ENCODE data around the gene DOCK9. TPM values are rescaled to one million over a fixed set of nuclear protein-coding genes. Genes with fewer than 3 reads are reported as not detected.

The DOCK9 gene
- total and polyA plus RNA-seq, 7 donors = 13.8 to 39.5 (median 19.9) TPM

DNA sequence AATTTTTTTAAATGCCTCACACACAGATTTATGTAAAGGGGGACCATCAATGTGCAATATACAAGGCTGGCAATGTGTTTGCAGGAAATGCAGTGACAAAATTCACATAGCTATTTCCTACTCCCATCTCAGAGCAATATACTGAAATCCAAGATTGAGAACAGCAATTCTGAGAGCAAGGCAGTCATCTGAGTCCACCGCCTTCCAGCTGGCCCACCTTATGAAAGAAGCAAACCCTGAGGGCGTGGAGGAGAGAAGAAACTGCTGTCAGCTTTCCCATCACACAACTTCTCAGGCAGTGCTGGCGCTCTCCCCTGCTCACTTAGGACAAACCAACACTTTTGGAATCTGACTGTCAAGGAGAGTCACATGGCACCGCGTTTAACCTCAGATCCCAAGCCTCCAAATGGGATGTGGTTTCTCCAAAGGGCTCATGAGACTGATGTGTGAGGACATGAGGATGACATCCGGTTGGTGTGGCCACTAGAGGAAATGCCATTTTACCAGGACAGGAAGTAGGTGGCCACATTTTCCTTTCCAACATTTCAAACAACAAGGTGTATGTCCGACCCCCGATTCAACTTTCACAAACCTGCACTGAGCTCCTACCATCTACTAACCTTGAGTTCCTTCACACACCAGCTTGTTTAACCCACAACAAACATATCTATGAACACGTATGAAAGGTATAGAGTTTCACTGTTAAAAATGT is 3.7 kb upstream of the DOCK9 start:
- Histone ChIP-seq H3K27ac (no peak overlapping the region), H3K36me3 (ENCODE audit: insufficient read depth in 1 of 2, low read depth in 1 of 2) (no peaks in the 10 kb centered on the region), H3K4me3 (no peak overlapping the region), H3K4me1 (no peaks in the 10 kb centered on the region), H3K27me3 (ENCODE audit: insufficient read depth in 3 of 3, low read length in 2 of 3) (peaks cover 0 to 10% (median 0%) of the 10 kb centered on the region in 3 donors), H3K9me3 (no peaks in the 10 kb centered on the region)
- intact Hi-C loops (cut with DNase I) = no loop called here
- DNase-seq = no peak
- TF ChIP-seq, protein P1, sequence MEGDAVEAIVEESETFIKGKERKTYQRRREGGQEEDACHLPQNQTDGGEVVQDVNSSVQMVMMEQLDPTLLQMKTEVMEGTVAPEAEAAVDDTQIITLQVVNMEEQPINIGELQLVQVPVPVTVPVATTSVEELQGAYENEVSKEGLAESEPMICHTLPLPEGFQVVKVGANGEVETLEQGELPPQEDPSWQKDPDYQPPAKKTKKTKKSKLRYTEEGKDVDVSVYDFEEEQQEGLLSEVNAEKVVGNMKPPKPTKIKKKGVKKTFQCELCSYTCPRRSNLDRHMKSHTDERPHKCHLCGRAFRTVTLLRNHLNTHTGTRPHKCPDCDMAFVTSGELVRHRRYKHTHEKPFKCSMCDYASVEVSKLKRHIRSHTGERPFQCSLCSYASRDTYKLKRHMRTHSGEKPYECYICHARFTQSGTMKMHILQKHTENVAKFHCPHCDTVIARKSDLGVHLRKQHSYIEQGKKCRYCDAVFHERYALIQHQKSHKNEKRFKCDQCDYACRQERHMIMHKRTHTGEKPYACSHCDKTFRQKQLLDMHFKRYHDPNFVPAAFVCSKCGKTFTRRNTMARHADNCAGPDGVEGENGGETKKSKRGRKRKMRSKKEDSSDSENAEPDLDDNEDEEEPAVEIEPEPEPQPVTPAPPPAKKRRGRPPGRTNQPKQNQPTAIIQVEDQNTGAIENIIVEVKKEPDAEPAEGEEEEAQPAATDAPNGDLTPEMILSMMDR (IDR thresholded peaks at IDR 0.05) = no peak
- no peak for ATAC-seq
- WGBS, 3 donors = 74 to 88% (median 82%) methylated on average over 9 of the region's 9 CpGs

- no peak overlapping the region for H3K4me3 ChIP-seq
- DNase-seq = no peak
- peaks cover 0 to 10% (median 0%) of the 10 kb centered on the region in 3 donors for H3K27me3 ChIP-seq (ENCODE audit: insufficient read depth in 3 of 3, low read length in 2 of 3)
- intact Hi-C loops (cut with DNase I) = loop anchor here in 1 of 2 donors (5.0 kb wide), 1 partner anchor 53 kb away; no protein-coding TSS in a partner anchor
- TF ChIP-seq, protein P1 (IDR thresholded peaks at IDR 0.05) = no peak
- H3K4me1 ChIP-seq = no peaks in the 10 kb centered on the region
- 44 to 58% (median 46%) methylated on average over 9 of the region's 9 CpGs for WGBS, 3 donors
- H3K27ac ChIP-seq = no peak overlapping the region
- ATAC-seq = no peak
- H3K9me3 ChIP-seq = no peaks in the 10 kb centered on the region
- no peaks in the 10 kb centered on the region for H3K36me3 ChIP-seq (ENCODE audit: insufficient read depth in 1 of 2, low read depth in 1 of 2)
Measured at GRCh38 chr13:98979012-98979660, 1.3 kb upstream of the DOCK9 start.

- DNase-seq (no peak), ATAC-seq (no peak)
- Histone ChIP-seq H3K4me3 (peak overlapping the region; percentile 62), H3K36me3 (ENCODE audit: insufficient read depth in 1 of 2, low read depth in 1 of 2) (no peaks in the 10 kb centered on the region), H3K4me1 (no peaks in the 10 kb centered on the region), H3K9me3 (no peaks in the 10 kb centered on the region), H3K27ac (peak overlapping the region; percentile 37), H3K27me3 (ENCODE audit: insufficient read depth in 3 of 3, low read length in 2 of 3) (peaks cover 0 to 10% (median 0%) of the 10 kb centered on the region in 3 donors)
- intact Hi-C loops (cut with DNase I) = loop anchor here in 1 of 2 donors (5.0 kb wide), 1 partner anchor 54 kb away; no protein-coding TSS in a partner anchor
- TF ChIP-seq, protein P1 (IDR thresholded peaks at IDR 0.05) = no peak
- WGBS, 3 donors = 13 to 32% (median 19%) methylated on average over 3 of the region's 3 CpGs
Measured at GRCh38 chr13:98978280-98978679, 416 bp upstream of the DOCK9 start.

DNA sequence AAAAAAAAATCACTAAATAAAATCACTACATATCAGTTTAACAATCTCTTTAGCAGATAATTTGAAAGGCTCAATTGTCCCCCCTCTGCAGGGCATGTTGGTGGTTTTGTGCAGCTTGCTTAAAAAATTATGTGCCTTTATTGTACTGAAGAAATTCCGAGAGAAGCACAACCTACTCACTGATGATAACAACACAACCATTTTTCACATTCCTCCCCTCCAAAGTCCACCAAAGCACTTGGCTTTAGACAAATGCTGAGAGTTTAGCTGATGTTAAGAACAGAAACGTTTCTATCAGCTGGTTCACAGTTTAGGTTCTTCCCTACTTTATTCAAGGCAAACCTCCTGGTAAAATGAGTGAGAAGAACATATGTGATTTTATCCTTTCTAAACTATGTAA is 923 bp downstream of the DOCK9 start:
- H3K9me3 ChIP-seq = no peaks in the 10 kb centered on the region
- peak overlapping the region; percentile 62 for H3K4me3 ChIP-seq
- peaks cover 6% of the 10 kb centered on the region for H3K4me1 ChIP-seq
- peak overlapping the region; percentile 39 for H3K27ac ChIP-seq
- no peaks in the 10 kb centered on the region for H3K36me3 ChIP-seq (ENCODE audit: insufficient read depth in 1 of 2, low read depth in 1 of 2)
- ATAC-seq = no peak
- TF ChIP-seq, protein P1 (IDR thresholded peaks at IDR 0.05) = no peak
- intact Hi-C loops (cut with DNase I) = loop anchor here in 1 of 2 donors (5.0 kb wide), 1 partner anchor 55 kb away; no protein-coding TSS in a partner anchor
- no peak for DNase-seq
- WGBS, 3 donors = 30 to 40% (median 32%) methylated on average over 2 of the region's 2 CpGs
- H3K27me3 ChIP-seq (ENCODE audit: insufficient read depth in 3 of 3, low read length in 2 of 3) = peaks cover 0 to 10% (median 0%) of the 10 kb centered on the region in 3 donors
